GM06990 (cell line): ENCODE data around the gene ABHD12.
"Not testable (repeated sequence)": the region's sequence is repeated elsewhere in the genome, so short reads cannot be mapped to it uniquely, and the experiment has no call there.

Source experiments
- DNase-seq: peaks from one replicate; pipeline ENCODE4 v3.0.0-alpha.2; 2011; ENCODE audit not compliant: insufficient read length; ENCODE audit errors: extremely low read depth
- H3K27me3 ChIP-seq: replicated peaks from 2 replicates; pipeline ENCODE4 v1.6.0; 2011; ENCODE audit warnings: low read length; ENCODE audit not compliant: control insufficient read depth, insufficient read depth
- H3K36me3 ChIP-seq: 2 replicates; pipeline ENCODE4 v1.5.1; 2011; ENCODE audit warnings: low read length; ENCODE audit not compliant: control insufficient read depth, insufficient read depth
- H3K4me3 ChIP-seq: replicated peaks from 2 replicates; pipeline ENCODE4 v1.5.1; 2011; ENCODE audit warnings: low read depth, mild to moderate bottlenecking, control low read depth, low read length
- TF ChIP-seq, protein P1 (sequence below): IDR thresholded peaks from 2 replicates; pipeline ENCODE4 v1.5.1; 2011; ENCODE audit warnings: low read length, control low read depth, mild to moderate bottlenecking, inconsistent platforms; ENCODE audit not compliant: insufficient read depth, poor library complexity, severe bottlenecking

The ABHD12 gene

DNA sequence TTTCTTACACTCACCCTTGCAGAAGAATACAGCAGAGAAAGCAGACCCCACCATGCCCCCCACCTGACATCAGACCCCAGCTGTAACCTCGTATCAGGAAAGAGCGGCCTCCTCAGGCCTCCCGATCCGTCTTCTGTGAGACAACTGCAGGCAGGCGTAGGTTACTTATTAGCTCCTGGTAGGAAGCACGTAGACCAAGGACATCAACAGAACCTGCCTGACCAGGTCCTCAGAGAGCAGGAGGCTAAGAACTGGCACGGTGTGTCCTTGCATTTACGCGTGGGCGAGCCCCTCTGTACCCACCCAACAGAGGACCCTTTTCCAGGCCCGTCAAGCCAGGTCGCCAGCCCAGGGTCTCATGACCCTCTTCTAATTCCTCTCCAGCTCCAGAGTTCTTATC lies 51.0 kb downstream of the ABHD12 start:
- Histone ChIP-seq H3K27me3 (no peaks in the 10 kb centered on the region), H3K4me3 (no peak overlapping the region), H3K36me3 (no peaks in the 10 kb centered on the region; the same call in none of the 2 replicates)
- no peak for DNase-seq
- TF ChIP-seq, protein P1, sequence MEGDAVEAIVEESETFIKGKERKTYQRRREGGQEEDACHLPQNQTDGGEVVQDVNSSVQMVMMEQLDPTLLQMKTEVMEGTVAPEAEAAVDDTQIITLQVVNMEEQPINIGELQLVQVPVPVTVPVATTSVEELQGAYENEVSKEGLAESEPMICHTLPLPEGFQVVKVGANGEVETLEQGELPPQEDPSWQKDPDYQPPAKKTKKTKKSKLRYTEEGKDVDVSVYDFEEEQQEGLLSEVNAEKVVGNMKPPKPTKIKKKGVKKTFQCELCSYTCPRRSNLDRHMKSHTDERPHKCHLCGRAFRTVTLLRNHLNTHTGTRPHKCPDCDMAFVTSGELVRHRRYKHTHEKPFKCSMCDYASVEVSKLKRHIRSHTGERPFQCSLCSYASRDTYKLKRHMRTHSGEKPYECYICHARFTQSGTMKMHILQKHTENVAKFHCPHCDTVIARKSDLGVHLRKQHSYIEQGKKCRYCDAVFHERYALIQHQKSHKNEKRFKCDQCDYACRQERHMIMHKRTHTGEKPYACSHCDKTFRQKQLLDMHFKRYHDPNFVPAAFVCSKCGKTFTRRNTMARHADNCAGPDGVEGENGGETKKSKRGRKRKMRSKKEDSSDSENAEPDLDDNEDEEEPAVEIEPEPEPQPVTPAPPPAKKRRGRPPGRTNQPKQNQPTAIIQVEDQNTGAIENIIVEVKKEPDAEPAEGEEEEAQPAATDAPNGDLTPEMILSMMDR: no peak

DNA sequence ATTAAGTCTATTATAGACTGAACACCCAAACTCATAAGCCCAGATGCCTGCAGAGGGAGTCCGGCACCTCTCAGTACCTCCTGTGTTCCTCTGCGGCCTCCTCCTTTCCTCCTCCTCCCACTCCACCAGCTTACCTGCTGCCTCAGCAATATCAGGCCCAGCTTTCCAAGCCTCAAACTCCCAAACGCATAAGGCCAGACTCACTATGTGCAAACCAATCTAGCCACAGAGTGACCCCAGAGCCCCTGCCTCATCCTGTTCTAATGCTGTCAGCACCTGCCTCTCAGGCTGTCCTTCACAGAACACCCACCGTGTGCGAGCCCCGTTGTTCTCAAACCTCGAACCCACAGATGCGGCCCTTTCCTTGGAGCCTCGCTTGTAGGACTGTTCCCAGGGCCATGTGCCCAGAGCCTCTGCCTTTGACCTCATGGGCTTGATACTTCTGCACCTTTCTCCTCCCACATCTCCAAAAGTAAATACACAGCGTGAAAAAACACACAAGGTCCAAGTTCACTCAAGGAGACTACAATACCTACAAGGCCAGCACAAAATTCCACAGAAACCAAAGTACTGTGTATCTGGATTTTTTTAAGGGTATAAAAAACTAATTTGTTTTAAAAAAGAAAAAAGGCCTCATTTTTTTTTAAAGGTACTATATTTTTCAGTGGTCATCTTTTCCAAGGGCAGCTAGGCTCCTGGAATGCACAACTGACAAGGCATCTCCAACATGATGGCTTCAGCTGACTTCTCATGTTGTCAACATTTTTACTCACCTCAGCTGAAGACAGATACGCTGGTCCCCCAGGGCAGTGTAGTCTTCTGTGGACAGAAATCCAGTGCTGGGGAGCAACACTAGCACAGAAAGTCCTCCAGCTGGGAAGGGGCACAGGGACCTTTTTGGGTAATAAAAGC lies 52.3 kb downstream of the ABHD12 start:
- H3K36me3 ChIP-seq: no peaks in the 10 kb centered on the region; the same call in none of the 2 replicates
- no peaks in the 10 kb centered on the region for H3K27me3 ChIP-seq
- H3K4me3 ChIP-seq: no peak overlapping the region
- TF ChIP-seq, protein P1: no peak
- DNase-seq: no peak

DNA sequence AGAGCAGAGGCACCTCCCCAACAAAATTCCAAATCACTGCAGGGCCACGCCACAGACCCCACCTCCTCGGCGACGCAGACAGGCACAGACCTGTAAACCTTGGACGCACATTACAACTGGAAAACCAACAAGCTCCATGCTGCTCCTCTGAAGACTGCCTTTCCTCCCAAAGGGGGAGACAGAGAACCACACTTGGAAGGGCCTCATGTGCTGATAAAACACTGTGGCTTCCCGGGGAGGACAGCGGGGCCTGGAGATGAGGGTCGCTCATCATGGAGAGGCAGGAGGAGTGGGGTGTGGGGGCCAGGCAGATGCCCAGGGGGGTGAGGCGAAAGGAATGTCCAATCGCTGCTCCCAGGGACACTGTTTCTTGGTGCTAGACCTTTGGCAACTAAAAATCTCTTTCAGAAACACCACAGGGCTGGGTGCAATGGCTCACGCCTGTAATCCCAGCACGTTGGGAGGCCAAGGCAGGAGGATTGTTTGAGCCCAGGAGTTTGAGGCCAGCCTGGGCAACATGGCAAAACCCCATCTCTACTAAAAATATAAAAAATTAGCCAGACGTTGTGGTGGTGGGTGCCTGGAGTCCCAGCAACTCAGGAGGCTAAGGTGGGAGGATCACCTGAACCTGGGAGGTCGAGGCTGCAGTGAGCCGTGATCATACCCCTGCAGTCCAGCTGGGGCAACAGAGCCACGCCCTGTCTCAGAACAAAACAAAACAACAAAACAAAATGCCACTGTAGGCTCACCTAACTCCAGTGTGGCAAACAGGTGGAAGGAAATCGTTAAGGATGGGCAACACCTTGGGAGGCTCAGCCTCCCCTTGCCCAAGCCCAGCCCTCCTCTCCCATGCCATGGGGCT lies 53.8 kb downstream of the ABHD12 start:
- Histone ChIP-seq H3K36me3 (no peaks in the 10 kb centered on the region; the same call in none of the 2 replicates), H3K4me3 (no peak overlapping the region), H3K27me3 (no peaks in the 10 kb centered on the region)
- DNase-seq: no peak
- TF ChIP-seq, protein P1: peak; percentile 7

DNA sequence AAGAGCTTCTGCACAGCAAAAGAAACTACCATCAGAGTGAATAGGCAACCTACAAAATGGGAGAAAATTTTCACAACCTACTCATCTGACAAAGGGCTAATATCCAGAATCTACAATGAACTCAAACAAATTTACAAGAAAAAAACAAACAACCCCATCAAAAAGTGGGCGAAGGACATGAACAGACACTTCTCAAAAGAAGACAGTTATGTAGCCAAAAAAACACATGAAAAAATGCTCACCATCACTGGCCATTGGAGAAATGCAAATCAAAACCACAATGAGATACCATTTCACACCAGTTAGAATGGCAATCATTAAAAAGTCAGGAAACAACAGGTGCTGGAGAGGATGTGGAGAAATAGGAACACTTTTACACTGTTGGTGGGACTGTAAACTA lies 55.7 kb downstream of the ABHD12 start:
- not testable (repeated sequence) for H3K4me3 ChIP-seq, DNase-seq, H3K27me3 ChIP-seq, H3K36me3 ChIP-seq

DNA sequence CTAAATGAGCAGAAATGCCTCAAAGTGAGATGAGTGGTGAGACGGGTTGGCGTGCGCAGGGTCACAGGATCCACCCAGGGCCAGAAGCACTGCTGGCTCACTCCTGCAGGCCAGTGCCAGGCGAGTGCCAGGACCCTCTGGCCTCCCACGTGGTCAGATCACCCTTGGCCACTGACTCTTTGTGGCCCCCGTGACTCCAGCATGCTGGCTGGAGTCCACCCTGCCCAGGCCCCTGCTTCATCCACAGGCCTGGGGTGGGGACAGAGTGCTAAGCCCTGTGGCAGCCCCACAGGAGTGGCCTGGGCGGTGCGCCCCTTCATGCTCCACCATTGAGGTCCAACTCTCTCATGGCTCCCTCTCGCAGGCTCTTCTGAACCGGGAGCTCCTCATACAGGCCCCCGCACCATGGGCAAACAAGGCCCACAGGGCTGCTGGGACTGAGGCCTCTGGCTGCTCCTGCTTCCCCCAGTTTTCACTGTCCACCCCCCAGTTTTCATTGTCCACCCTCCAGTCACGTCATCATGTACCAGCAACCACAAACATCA lies 61.6 kb downstream of the ABHD12 start:
- no peaks in the 10 kb centered on the region; the same call in 1 of the 2 replicates for H3K36me3 ChIP-seq
- no peak overlapping the region for H3K4me3 ChIP-seq
- TF ChIP-seq, protein P1: no peak
- H3K27me3 ChIP-seq: no peaks in the 10 kb centered on the region
- no peak for DNase-seq
